IgD-negative memory B cell (primary cell): Measurements from ENCODE around the gene STOM. TPM values are rescaled to one million over a fixed set of nuclear protein-coding genes. Genes with fewer than 3 reads are reported as not detected.
A peak's percentile ranks its signal among the peaks of the same experiment; 100 is the strongest.

Experiments used
- H3K27ac Mint-ChIP-seq, 3 donors: one replicate each; pipeline ENCODE4 v1.8.0; 2020 to 2022; ENCODE audit warnings: mild to moderate bottlenecking in 3 of 3, mixed read lengths in 3 of 3, moderate library complexity in 1 of 3
- H3K27me3 Mint-ChIP-seq: one replicate; pipeline ENCODE4 v1.8.0; 2021; ENCODE audit warnings: mixed read lengths
- H3K36me3 Mint-ChIP-seq: one replicate; pipeline ENCODE4 v1.8.0; 2020; ENCODE audit warnings: mild to moderate bottlenecking, mixed read lengths
- H3K4me1 Mint-ChIP-seq, 3 donors: one replicate each; pipeline ENCODE4 v1.8.0; 2020 to 2022; ENCODE audit warnings: mixed read lengths in 3 of 3, mild to moderate bottlenecking in 1 of 3
- H3K4me3 Mint-ChIP-seq, 4 donors: one replicate each; pipeline ENCODE4 v1.8.0; 2020 to 2022; ENCODE audit warnings: mild to moderate bottlenecking in 4 of 4, mixed read lengths in 4 of 4, moderate library complexity in 3 of 4
- H3K9me3 Mint-ChIP-seq, 3 donors: one replicate each; pipeline ENCODE4 v1.8.0; 2020 to 2021; ENCODE audit warnings: mixed read lengths in 3 of 3, mild to moderate bottlenecking in 1 of 3
- polyA plus RNA-seq: library from polyadenylated mRNA; unstranded; fragments of 300-500 nt; fragmentation: Illumina TruSeq; gene quantifications from one replicate; pipeline ENCODE4 v1.2.3, GENCODE V29; 2021

STOM gene
- polyA plus RNA-seq, 1 donor from 2014 or later, result 17.2 TPM

GRCh38 chr9:121344184-121344583, 25.9 kb downstream of the STOM start:
- Mint-ChIP-seq H3K9me3 (no peaks in the 10 kb centered on the region), H3K27me3 (no peaks in the 10 kb centered on the region), H3K4me3 (no peak overlapping the region), H3K36me3 (peaks cover 11% of the 10 kb centered on the region), H3K4me1 (no peaks in the 10 kb centered on the region), H3K27ac (no peak overlapping the region)

- H3K36me3 Mint-ChIP-seq, result peaks cover 6% of the 10 kb centered on the region
- no peak overlapping the region for H3K27ac Mint-ChIP-seq
- H3K27me3 Mint-ChIP-seq, result no peaks in the 10 kb centered on the region
- no peak overlapping the region for H3K4me3 Mint-ChIP-seq
- H3K9me3 Mint-ChIP-seq, result no peaks in the 10 kb centered on the region
- H3K4me1 Mint-ChIP-seq, result peaks cover 8 to 13% (median 11%) of the 10 kb centered on the region in 3 donors
These were observed 29.2 kb downstream of the STOM start for GRCh38 chr9:121340676-121341392.

GRCh38 chr9:121339437-121339836, 30.6 kb downstream of the STOM start:
- Mint-ChIP-seq H3K9me3 (no peaks in the 10 kb centered on the region), H3K27me3 (no peaks in the 10 kb centered on the region), H3K36me3 (peaks cover 6% of the 10 kb centered on the region), H3K4me3 (no peak overlapping the region), H3K4me1 (peaks cover 8 to 14% (median 11%) of the 10 kb centered on the region in 3 donors), H3K27ac (no peak overlapping the region)

GRCh38 chr9:121336665-121337064, 33.4 kb downstream of the STOM start:
- Mint-ChIP-seq H3K36me3 (peaks cover 6% of the 10 kb centered on the region), H3K9me3 (no peaks in the 10 kb centered on the region), H3K27ac (peak overlapping the region in 1 of 3 donors; percentile 68), H3K27me3 (no peaks in the 10 kb centered on the region), H3K4me3 (no peak overlapping the region), H3K4me1 (peaks cover 8 to 14% (median 11%) of the 10 kb centered on the region in 3 donors)

GRCh38 chr9:121333950-121334773, 35.9 kb downstream of the STOM start:
- Mint-ChIP-seq H3K4me3 (no peak overlapping the region), H3K27me3 (no peaks in the 10 kb centered on the region), H3K27ac (no peak overlapping the region), H3K9me3 (no peaks in the 10 kb centered on the region), H3K4me1 (peaks cover 10 to 14% (median 11%) of the 10 kb centered on the region in 3 donors), H3K36me3 (peaks cover 4% of the 10 kb centered on the region)

GRCh38 chr9:121331992-121332685, 37.9 kb downstream of the STOM start:
- peaks cover 8% of the 10 kb centered on the region for H3K36me3 Mint-ChIP-seq
- no peaks in the 10 kb centered on the region for H3K27me3 Mint-ChIP-seq
- no peak overlapping the region for H3K4me3 Mint-ChIP-seq
- H3K27ac Mint-ChIP-seq, result no peak overlapping the region
- H3K9me3 Mint-ChIP-seq, result no peaks in the 10 kb centered on the region
- H3K4me1 Mint-ChIP-seq, result peaks cover 8 to 13% (median 11%) of the 10 kb centered on the region in 3 donors

GRCh38 chr9:121331549-121331948, 38.5 kb downstream of the STOM start:
- no peak overlapping the region for H3K27ac Mint-ChIP-seq
- no peak overlapping the region for H3K4me3 Mint-ChIP-seq
- H3K9me3 Mint-ChIP-seq, result no peaks in the 10 kb centered on the region
- H3K4me1 Mint-ChIP-seq, result peaks cover 2 to 7% (median 5%) of the 10 kb centered on the region in 3 donors
- H3K36me3 Mint-ChIP-seq, result peaks cover 8% of the 10 kb centered on the region
- no peaks in the 10 kb centered on the region for H3K27me3 Mint-ChIP-seq

GRCh38 chr9:121328876-121329681, 41.0 kb downstream of the STOM start:
- H3K27me3 Mint-ChIP-seq, result no peaks in the 10 kb centered on the region
- peaks cover 10% of the 10 kb centered on the region for H3K36me3 Mint-ChIP-seq
- peaks cover 0 to 2% (median 0%) of the 10 kb centered on the region in 3 donors for H3K4me1 Mint-ChIP-seq
- H3K27ac Mint-ChIP-seq, result peak overlapping the region in 1 of 3 donors; percentile 53
- no peaks in the 10 kb centered on the region for H3K9me3 Mint-ChIP-seq
- H3K4me3 Mint-ChIP-seq, result no peak overlapping the region

GRCh38 chr9:121328476-121328875, 41.6 kb downstream of the STOM start:
- Mint-ChIP-seq H3K36me3 (peaks cover 14% of the 10 kb centered on the region), H3K4me1 (peaks cover 0 to 2% (median 0%) of the 10 kb centered on the region in 3 donors), H3K27me3 (no peaks in the 10 kb centered on the region), H3K9me3 (no peaks in the 10 kb centered on the region), H3K4me3 (no peak overlapping the region), H3K27ac (no peak overlapping the region)

- Mint-ChIP-seq H3K4me1 (peaks cover 0 to 2% (median 0%) of the 10 kb centered on the region in 3 donors), H3K27ac (no peak overlapping the region), H3K4me3 (no peak overlapping the region), H3K36me3 (peaks cover 13% of the 10 kb centered on the region), H3K9me3 (no peaks in the 10 kb centered on the region), H3K27me3 (no peaks in the 10 kb centered on the region)
These were observed 43.0 kb downstream of the STOM start for GRCh38 chr9:121326901-121327613.

GRCh38 chr9:121326130-121326838, 43.8 kb downstream of the STOM start:
- Mint-ChIP-seq H3K4me3 (no peak overlapping the region), H3K27ac (no peak overlapping the region), H3K4me1 (peaks cover 0 to 2% (median 0%) of the 10 kb centered on the region in 3 donors), H3K36me3 (peaks cover 14% of the 10 kb centered on the region), H3K27me3 (no peaks in the 10 kb centered on the region), H3K9me3 (no peaks in the 10 kb centered on the region)

GRCh38 chr9:121325387-121325786, 44.7 kb downstream of the STOM start:
- Mint-ChIP-seq H3K36me3 (peaks cover 14% of the 10 kb centered on the region), H3K27ac (no peak overlapping the region), H3K4me3 (no peak overlapping the region), H3K9me3 (no peaks in the 10 kb centered on the region), H3K27me3 (no peaks in the 10 kb centered on the region), H3K4me1 (no peaks in the 10 kb centered on the region)

GRCh38 chr9:121324755-121325154, 45.3 kb downstream of the STOM start:
- peaks cover 14% of the 10 kb centered on the region for H3K36me3 Mint-ChIP-seq
- H3K9me3 Mint-ChIP-seq, result no peaks in the 10 kb centered on the region
- H3K4me3 Mint-ChIP-seq, result no peak overlapping the region
- no peak overlapping the region for H3K27ac Mint-ChIP-seq
- no peaks in the 10 kb centered on the region for H3K27me3 Mint-ChIP-seq
- peaks cover 0 to 1% (median 0%) of the 10 kb centered on the region in 3 donors for H3K4me1 Mint-ChIP-seq
